Measurements from ENCODE around the gene PALLD. TPM values are rescaled to one million over a fixed set of nuclear protein-coding genes. Genes with fewer than 3 reads are reported as not detected.

The PALLD gene
- total and polyA plus RNA-seq, 2 of the 8 experiments (the other 6 are each of a cell fraction or from before 2014, with no cell fraction given) = 10.5 to 25.0 TPM

DNA sequence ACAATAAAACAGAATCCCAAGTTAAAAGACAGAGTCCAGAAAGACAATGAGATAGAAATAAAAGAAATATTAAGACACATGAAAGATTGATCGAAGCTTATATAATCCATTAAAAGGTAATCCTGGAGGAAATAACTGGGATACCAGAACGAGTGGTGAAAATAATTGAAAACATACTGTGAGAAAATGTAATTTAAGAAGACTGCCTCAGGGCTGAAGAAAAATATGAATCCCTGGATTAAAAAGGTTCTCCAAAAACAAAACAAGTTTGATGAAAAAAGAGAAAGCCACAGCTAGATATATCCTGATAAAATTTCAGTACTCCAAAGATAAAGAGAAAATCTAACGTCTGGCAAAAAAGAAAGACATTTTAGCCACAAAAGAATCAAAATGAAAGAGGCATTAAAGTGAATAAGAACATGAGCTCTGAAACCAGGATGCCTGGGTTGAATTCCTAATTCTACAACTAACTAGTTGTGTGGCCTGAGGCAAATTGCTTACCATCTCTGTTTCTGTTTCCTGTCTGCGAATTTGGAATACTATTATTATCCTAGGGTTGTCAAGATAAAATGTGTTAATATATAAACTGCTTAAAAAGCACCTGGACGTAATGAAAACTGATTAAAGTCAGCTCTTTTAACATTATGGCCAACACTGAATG, 22.1 kb upstream of the PALLD start:
- Histone ChIP-seq H2AFZ (ENCODE audit: low read length) (no peak overlapping the region), H3K27me3 (replicated peaks in 1 of 4; ENCODE audit: control insufficient read depth in 3 of 4, extremely low read depth in 1 of 4, insufficient read depth in 3 of 4, low read length in 3 of 4) (peaks cover 0 to 3% (median under 1%) of the 10 kb centered on the region in 4 experiments; a peak in 1 of 7 replicates), H3K23ac (ENCODE audit: insufficient read length) (no peak overlapping the region), H2AK5ac (ENCODE audit: low read depth, low read length) (no peak overlapping the region), H3K36me3 (ENCODE audit: control insufficient read depth in 2 of 4, insufficient read depth in 4 of 4, low read length in 3 of 4) (no peaks in the 10 kb centered on the region), H4K20me1 (replicated peaks in 1 of 2; ENCODE audit: control insufficient read depth in 1 of 2, insufficient read depth in 2 of 2, low read length in 2 of 2) (no peaks in the 10 kb centered on the region), H3K4me2 (ENCODE audit: insufficient read depth in 1 of 2, low read depth in 2 of 2, low read length in 2 of 2) (no peak overlapping the region), H3K56ac (replicated peaks; ENCODE audit: insufficient read length, low read depth, low read length) (no peak overlapping the region), H3K14ac (ENCODE audit: insufficient read length) (no peak overlapping the region), H4K91ac (replicated peaks; ENCODE audit: insufficient read length, low read length) (no peak overlapping the region), H3K79me1 (ENCODE audit: low read depth, low read length) (no peaks in the 10 kb centered on the region), H3K4ac (replicated peaks; ENCODE audit: insufficient read length, low read depth, low read length) (no peak overlapping the region), H2BK15ac (ENCODE audit: low read length) (no peak overlapping the region), H2BK20ac (ENCODE audit: low read length) (no peak overlapping the region), H4K8ac (ENCODE audit: extremely low read depth, insufficient read depth, low read length) (no peak overlapping the region), H3K18ac (ENCODE audit: extremely low read depth, low read length) (no peak overlapping the region), H2BK12ac (ENCODE audit: low read depth, low read length) (no peak overlapping the region), H2BK120ac (replicated peaks; ENCODE audit: low read depth, low read length) (no peak overlapping the region), H3K79me2 (ENCODE audit: control insufficient read depth in 1 of 2, insufficient read depth in 2 of 2, low read length in 2 of 2) (no peaks in the 10 kb centered on the region), H3K23me2 (ENCODE audit: low read depth, low read length) (peaks cover 2% of the 10 kb centered on the region; the same call in 1 of the 2 replicates), H3K9ac (replicated peaks in 1 of 4; ENCODE audit: extremely low read depth in 1 of 4, low read depth in 3 of 4, low read length in 3 of 4) (no peak overlapping the region), H3K4me3 (ENCODE audit: extremely low read depth in 1 of 4, insufficient read depth in 2 of 4, low read depth in 3 of 4, low read length in 4 of 4) (no peak overlapping the region), H3K9me3 (ENCODE audit: insufficient read depth in 2 of 2, low read depth in 1 of 2, low read length in 1 of 2) (no peaks in the 10 kb centered on the region), H3K4me1 (replicated peaks in 1 of 4; ENCODE audit: control insufficient read depth in 3 of 4, insufficient read depth in 4 of 4, low read length in 3 of 4) (peaks cover 0 to 4% (median 0%) of the 10 kb centered on the region in 4 experiments; a peak in 1 of 7 replicates), H2BK5ac (ENCODE audit: low read depth, low read length) (no peak overlapping the region), H4K5ac (ENCODE audit: insufficient read length, low read depth, low read length) (no peak overlapping the region), H3K27ac (ENCODE audit: low read depth, low read length) (no peak overlapping the region)
- ChIA-PET CTCF (ENCODE audit: partially characterized antibody) (interaction anchor here (0.9 to 1.7 kb wide), 2 partner anchors 31 to 448 kb away, joined by 3 read pairs; no protein-coding TSS in a partner anchor), POLR2A (ENCODE audit: partially characterized antibody) (no interaction called here)
- no peak for TF ChIP-seq TAF7 (optimal IDR thresholded peaks at IDR 0.05; ENCODE audit: borderline replicate concordance, low read depth, low read length)
- no peak for TF ChIP-seq GABPA (IDR thresholded peaks at IDR 0.05; ENCODE audit: borderline replicate concordance, insufficient read depth, low read length)
- no peak for TF ChIP-seq RNF2 (IDR thresholded peaks at IDR 0.05; ENCODE audit: borderline replicate concordance, low read depth, low read length, missing control alignments, poor library complexity, severe bottlenecking)
- no peak for FAIRE-seq
- no peak for DNase-seq (ENCODE audit: low read depth in 1 of 2, low spot score in 2 of 2)
- 71% methylated on average over 5 of the region's 5 CpGs; no CpG with 5 or more reads in 1 of the 2 experiments for WGBS, 2 experiments (ENCODE audit: extremely low coverage in 1 of 2, insufficient coverage in 1 of 2, insufficient read length in 1 of 2, insufficient replicate concordance in 2 of 2, low coverage in 1 of 2, low lambda C conversion rate in 2 of 2, missing lambda C conversion rate in 1 of 2)

All from H1 (cell line).